Prostate gland (tissue), 2 donors: ENCODE results near the gene CNTF.

Experiments
- CTCF ChIP-seq, 4 experiments: fragments of 200-600 bp in 2 of 4; fragments of 450-650 bp in 2 of 4; sonication (generic) in 2 of 4; IDR thresholded peaks; 1 replicate in 3 of 4; 2 replicates in 1 of 4; pipeline ENCODE4 v1.5.1; 2016 to 2019; ENCODE audit warnings: antibody characterized with exemption in 4 of 4, mild to moderate bottlenecking in 2 of 4, moderate library complexity in 2 of 4
- POLR2A ChIP-seq: fragments of 450-650 bp; IDR thresholded peaks from one replicate; pipeline ENCODE4 v1.6.1; 2016; ENCODE audit warnings: antibody characterized with exemption, mild to moderate bottlenecking

GRCh38 chr11:58616594-58616993 lies 5.9 kb upstream of the CNTF start:
- TF ChIP-seq CTCF (IDR thresholded peaks at IDR 0.05) (no peak), POLR2A (no peak)
